ENCODE results near the gene CREG1. TPM values are rescaled to one million over a fixed set of nuclear protein-coding genes. Genes with fewer than 3 reads are reported as not detected.
"Not testable (repeated sequence)": the region's sequence is repeated elsewhere in the genome, so short reads cannot be mapped to it uniquely, and the experiment has no call there.

CREG1 gene
- total and polyA plus RNA-seq, 2 donors = 61.3 to 179 TPM

DNA sequence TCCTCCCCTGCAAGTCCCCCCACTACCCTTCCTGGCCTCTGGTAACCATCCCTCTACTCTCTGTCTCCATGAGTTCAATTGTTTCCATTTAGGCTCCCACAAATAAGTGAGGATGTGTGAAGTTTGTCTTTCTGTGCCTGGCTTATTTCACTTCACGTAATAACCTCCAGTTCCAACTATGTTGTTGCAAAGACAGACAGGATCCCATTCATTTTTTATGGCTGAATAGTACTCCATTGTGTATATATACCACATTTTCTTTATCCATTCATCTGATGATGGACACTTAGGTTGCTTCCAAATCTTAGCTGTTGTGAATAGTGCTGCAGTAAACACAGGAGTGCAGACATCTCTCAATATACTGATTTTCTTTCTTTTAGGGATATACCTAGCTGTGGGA lies 1.5 kb upstream of the CREG1 start:
- H3K36me3 ChIP-seq (ENCODE audit: control insufficient read depth in 2 of 2, insufficient read depth in 2 of 2, low read length in 1 of 2); H3K27ac ChIP-seq (ENCODE audit: low read depth in 1 of 2, low read length in 1 of 2); H3K9me3 ChIP-seq (ENCODE audit: control insufficient read depth in 2 of 2, insufficient read depth in 1 of 2, low read length in 1 of 2); DNase-seq (ENCODE audit: low read depth in 6 of 9, low spot score in 9 of 9); H3K4me3 ChIP-seq (ENCODE audit: low read length in 2 of 2); H3K27me3 ChIP-seq (ENCODE audit: control insufficient read depth in 2 of 2, insufficient read depth in 1 of 2, low read length in 1 of 2): not testable (repeated sequence)
- 99% methylated on average over 1 of the region's 1 CpG for WGBS
- H3K4me1 ChIP-seq (ENCODE audit: control insufficient read depth in 2 of 2, insufficient read depth in 2 of 2, low read length in 2 of 2) = peaks cover 10 to 15% of the 10 kb centered on the region in 2 donors

DNA sequence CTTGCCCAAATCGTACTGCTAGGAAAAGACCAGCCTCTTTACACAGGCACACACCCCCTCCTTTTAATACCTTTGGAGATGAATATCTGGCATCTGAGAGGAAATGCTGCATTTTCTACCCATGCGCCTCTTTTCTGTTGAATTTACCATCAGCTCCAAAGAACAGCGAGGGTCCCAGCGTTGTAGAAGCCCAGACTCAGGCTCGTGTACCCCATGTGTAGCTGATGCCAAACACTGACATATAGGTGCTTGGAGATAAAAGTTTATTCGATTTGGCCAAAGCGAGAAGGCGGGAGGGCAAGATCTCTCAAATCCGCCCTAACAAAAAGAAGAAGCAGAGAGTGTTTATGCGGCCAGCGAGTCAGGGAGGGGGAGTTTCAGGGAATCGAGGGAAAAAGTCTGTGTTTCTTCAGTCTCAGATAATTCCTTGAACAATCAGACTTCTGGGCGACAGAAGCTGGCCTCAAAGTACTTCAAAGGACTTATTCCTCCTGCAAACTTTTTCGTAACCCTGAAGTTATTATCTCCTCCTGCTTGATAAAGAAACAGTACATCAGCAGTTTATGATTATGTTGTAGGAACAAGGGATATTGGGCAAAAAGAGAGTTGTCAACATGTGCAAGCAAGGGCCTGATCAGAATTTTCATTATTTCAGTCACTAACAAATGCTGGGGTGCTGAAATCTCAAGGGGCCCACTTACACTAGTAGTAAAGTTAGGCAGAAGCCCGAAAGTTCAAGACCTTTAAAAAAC lies 642 bp upstream of the CREG1 start:
- Histone ChIP-seq H3K27ac (ENCODE audit: low read depth in 1 of 2, low read length in 1 of 2) (peak overlapping the region in 1 of 2 donors; percentile 46), H3K4me3 (ENCODE audit: low read length in 2 of 2) (peak overlapping the region; percentile 36 to 78), H3K36me3 (ENCODE audit: control insufficient read depth in 2 of 2, insufficient read depth in 2 of 2, low read length in 1 of 2) (no peaks in the 10 kb centered on the region), H3K9me3 (ENCODE audit: control insufficient read depth in 2 of 2, insufficient read depth in 1 of 2, low read length in 1 of 2) (no peaks in the 10 kb centered on the region), H3K27me3 (ENCODE audit: control insufficient read depth in 2 of 2, insufficient read depth in 1 of 2, low read length in 1 of 2) (peaks cover 0 to 3% of the 10 kb centered on the region in 2 donors), H3K4me1 (ENCODE audit: control insufficient read depth in 2 of 2, insufficient read depth in 2 of 2, low read length in 2 of 2) (peaks cover 10 to 15% of the 10 kb centered on the region in 2 donors)
- no peak for DNase-seq (ENCODE audit: low read depth in 6 of 9, low spot score in 9 of 9)
- 13% methylated on average over 15 of the region's 15 CpGs for WGBS

GRCh38 chr1:167551362-167551761 lies 2.2 kb downstream of the CREG1 start:
- Histone ChIP-seq H3K27ac (ENCODE audit: low read depth in 1 of 2, low read length in 1 of 2) (no peak overlapping the region), H3K27me3 (ENCODE audit: control insufficient read depth in 2 of 2, insufficient read depth in 1 of 2, low read length in 1 of 2) (peaks cover 0 to 3% of the 10 kb centered on the region in 2 donors), H3K36me3 (ENCODE audit: control insufficient read depth in 2 of 2, insufficient read depth in 2 of 2, low read length in 1 of 2) (no peaks in the 10 kb centered on the region), H3K4me3 (ENCODE audit: low read length in 2 of 2) (no peak overlapping the region), H3K9me3 (ENCODE audit: control insufficient read depth in 2 of 2, insufficient read depth in 1 of 2, low read length in 1 of 2) (no peaks in the 10 kb centered on the region), H3K4me1 (ENCODE audit: control insufficient read depth in 2 of 2, insufficient read depth in 2 of 2, low read length in 2 of 2) (peaks cover 10 to 15% of the 10 kb centered on the region in 2 donors)
- 100% methylated on average over 1 of the region's 1 CpG for WGBS
- no peak for DNase-seq (ENCODE audit: low read depth in 6 of 9, low spot score in 9 of 9)

DNA sequence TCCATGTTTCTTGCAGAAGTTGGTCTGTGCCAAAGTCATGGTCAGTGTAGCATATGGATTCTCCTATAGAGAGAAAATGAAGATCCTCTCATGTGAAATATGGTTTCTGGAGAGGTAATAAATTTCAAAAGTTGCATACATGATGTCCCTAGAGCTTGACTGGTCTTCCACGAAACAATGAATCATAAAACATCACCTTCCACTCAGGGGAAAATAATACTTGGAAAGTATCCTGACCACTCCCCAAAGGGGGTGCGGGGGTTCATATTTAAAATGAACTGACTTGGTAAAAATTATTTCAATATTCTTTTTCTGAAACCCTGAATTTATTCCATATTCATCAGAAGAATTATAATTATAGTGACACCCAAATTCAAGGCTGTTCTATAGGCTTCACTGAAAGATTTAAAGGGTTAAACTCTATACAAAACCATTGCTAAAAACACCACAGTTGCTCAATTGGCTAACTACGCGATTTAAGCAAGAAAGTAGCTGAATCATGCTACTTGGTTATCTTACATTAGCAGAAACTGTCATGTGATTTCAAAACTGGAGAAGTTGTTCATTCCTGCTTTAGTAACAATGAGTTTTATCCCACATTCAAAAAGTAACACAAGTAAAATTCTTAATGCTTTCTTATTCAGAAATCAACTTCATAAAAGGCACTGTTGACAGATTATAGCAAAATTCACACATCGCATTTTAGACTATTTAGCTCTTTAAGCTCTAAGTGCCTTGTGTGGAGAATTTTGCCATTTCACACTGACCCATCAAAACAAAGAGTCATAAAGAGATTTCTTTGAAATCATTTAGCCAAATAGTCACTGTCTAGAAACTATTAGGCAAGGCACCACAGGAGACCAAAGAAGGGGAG lies 5.3 kb downstream of the CREG1 start:
- no peak for DNase-seq (ENCODE audit: low read depth in 6 of 9, low spot score in 9 of 9)
- WGBS = 73% methylated on average over 5 of the region's 5 CpGs
- H3K9me3 ChIP-seq (ENCODE audit: control insufficient read depth in 2 of 2, insufficient read depth in 1 of 2, low read length in 1 of 2) = no peaks in the 10 kb centered on the region
- H3K36me3 ChIP-seq (ENCODE audit: control insufficient read depth in 2 of 2, insufficient read depth in 2 of 2, low read length in 1 of 2) = no peaks in the 10 kb centered on the region
- peaks cover 0 to 3% of the 10 kb centered on the region in 2 donors for H3K27me3 ChIP-seq (ENCODE audit: control insufficient read depth in 2 of 2, insufficient read depth in 1 of 2, low read length in 1 of 2)
- peaks cover 2 to 4% of the 10 kb centered on the region in 2 donors for H3K4me1 ChIP-seq (ENCODE audit: control insufficient read depth in 2 of 2, insufficient read depth in 2 of 2, low read length in 2 of 2)
- no peak overlapping the region for H3K27ac ChIP-seq (ENCODE audit: low read depth in 1 of 2, low read length in 1 of 2)
- no peak overlapping the region for H3K4me3 ChIP-seq (ENCODE audit: low read length in 2 of 2)

DNA sequence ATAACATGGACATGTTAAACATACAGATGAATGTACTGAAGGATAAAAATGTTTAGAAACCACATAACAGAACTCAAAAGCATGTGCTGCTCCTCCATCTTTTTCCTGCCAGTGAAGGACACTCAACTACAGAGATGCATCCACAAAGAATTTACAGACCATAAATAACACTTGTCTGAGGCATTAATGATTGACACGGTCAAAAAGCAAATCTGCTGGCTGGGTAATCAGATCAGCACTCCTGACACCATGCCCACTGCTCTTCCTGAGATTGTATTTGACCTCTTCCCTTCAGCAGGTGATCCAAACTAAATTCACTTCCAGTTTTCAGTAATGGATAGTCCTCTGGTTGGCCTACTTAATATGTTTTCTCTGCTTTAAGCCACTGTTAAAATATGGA lies 6.6 kb downstream of the CREG1 start:
- Histone ChIP-seq H3K4me3 (ENCODE audit: low read length in 2 of 2) (no peak overlapping the region), H3K27me3 (ENCODE audit: control insufficient read depth in 2 of 2, insufficient read depth in 1 of 2, low read length in 1 of 2) (no peaks in the 10 kb centered on the region), H3K27ac (ENCODE audit: low read depth in 1 of 2, low read length in 1 of 2) (no peak overlapping the region), H3K4me1 (ENCODE audit: control insufficient read depth in 2 of 2, insufficient read depth in 2 of 2, low read length in 2 of 2) (no peaks in the 10 kb centered on the region), H3K36me3 (ENCODE audit: control insufficient read depth in 2 of 2, insufficient read depth in 2 of 2, low read length in 1 of 2) (no peaks in the 10 kb centered on the region), H3K9me3 (ENCODE audit: control insufficient read depth in 2 of 2, insufficient read depth in 1 of 2, low read length in 1 of 2) (no peaks in the 10 kb centered on the region)
- 100% methylated on average over 1 of the region's 1 CpG for WGBS
- DNase-seq (ENCODE audit: low read depth in 6 of 9, low spot score in 9 of 9) = no peak

GRCh38 chr1:167545349-167545748 lies 8.2 kb downstream of the CREG1 start:
- DNase-seq (ENCODE audit: low read depth in 6 of 9, low spot score in 9 of 9) = no peak
- 97% methylated on average over 4 of the region's 4 CpGs for WGBS

GRCh38 chr1:167544447-167545093 lies 9.0 kb downstream of the CREG1 start:
- no peaks in the 10 kb centered on the region for H3K9me3 ChIP-seq (ENCODE audit: control insufficient read depth in 2 of 2, insufficient read depth in 1 of 2, low read length in 1 of 2)
- no peaks in the 10 kb centered on the region for H3K4me1 ChIP-seq (ENCODE audit: control insufficient read depth in 2 of 2, insufficient read depth in 2 of 2, low read length in 2 of 2)
- H3K4me3 ChIP-seq (ENCODE audit: low read length in 2 of 2) = no peak overlapping the region
- 96% methylated on average over 3 of the region's 3 CpGs for WGBS
- no peaks in the 10 kb centered on the region for H3K27me3 ChIP-seq (ENCODE audit: control insufficient read depth in 2 of 2, insufficient read depth in 1 of 2, low read length in 1 of 2)
- H3K27ac ChIP-seq (ENCODE audit: low read depth in 1 of 2, low read length in 1 of 2) = peak overlapping the region in 1 of 2 donors; percentile 5
- H3K36me3 ChIP-seq (ENCODE audit: control insufficient read depth in 2 of 2, insufficient read depth in 2 of 2, low read length in 1 of 2) = no peaks in the 10 kb centered on the region
- DNase-seq (ENCODE audit: low read depth in 6 of 9, low spot score in 9 of 9) = no peak

More at GRCh38 chr1:167545349-167545748, 8.2 kb downstream of the CREG1 start:
- Histone ChIP-seq H3K27ac (ENCODE audit: low read depth in 1 of 2, low read length in 1 of 2) (no peak overlapping the region), H3K4me3 (ENCODE audit: low read length in 2 of 2) (no peak overlapping the region), H3K36me3 (ENCODE audit: control insufficient read depth in 2 of 2, insufficient read depth in 2 of 2, low read length in 1 of 2) (no peaks in the 10 kb centered on the region), H3K4me1 (ENCODE audit: control insufficient read depth in 2 of 2, insufficient read depth in 2 of 2, low read length in 2 of 2) (no peaks in the 10 kb centered on the region), H3K27me3 (ENCODE audit: control insufficient read depth in 2 of 2, insufficient read depth in 1 of 2, low read length in 1 of 2) (no peaks in the 10 kb centered on the region), H3K9me3 (ENCODE audit: control insufficient read depth in 2 of 2, insufficient read depth in 1 of 2, low read length in 1 of 2) (no peaks in the 10 kb centered on the region)

- H3K36me3 ChIP-seq (ENCODE audit: control insufficient read depth in 2 of 2, insufficient read depth in 2 of 2, low read length in 1 of 2) = no peaks in the 10 kb centered on the region
- no peak overlapping the region for H3K27ac ChIP-seq (ENCODE audit: low read depth in 1 of 2, low read length in 1 of 2)
- 89% methylated on average over 13 of the region's 13 CpGs for WGBS
Observed at GRCh38 chr1:167543199-167543990, 10.2 kb downstream of the CREG1 start.

More at GRCh38 chr1:167543199-167543990, 10.2 kb downstream of the CREG1 start:
- Histone ChIP-seq H3K27me3 (ENCODE audit: control insufficient read depth in 2 of 2, insufficient read depth in 1 of 2, low read length in 1 of 2) (no peaks in the 10 kb centered on the region), H3K4me3 (ENCODE audit: low read length in 2 of 2) (no peak overlapping the region), H3K4me1 (ENCODE audit: control insufficient read depth in 2 of 2, insufficient read depth in 2 of 2, low read length in 2 of 2) (no peaks in the 10 kb centered on the region), H3K9me3 (ENCODE audit: control insufficient read depth in 2 of 2, insufficient read depth in 1 of 2, low read length in 1 of 2) (no peaks in the 10 kb centered on the region)
- DNase-seq (ENCODE audit: low read depth in 6 of 9, low spot score in 9 of 9) = no peak

Measured in thymus (tissue), 11 donors.